GM18870 (cell line): Measurements from ENCODE around the gene IFT74.
"Not testable (repeated sequence)": the region's sequence is repeated elsewhere in the genome, so short reads cannot be mapped to it uniquely, and the experiment has no call there.

Source experiments
- ATAC-seq: cut with Tn5 transposase; IDR thresholded peaks from one replicate; pipeline ENCODE4 v1.9.1; 2021; ENCODE audit warnings: moderate library complexity; ENCODE audit not compliant: unreplicated experiment

Gene IFT74

DNA sequence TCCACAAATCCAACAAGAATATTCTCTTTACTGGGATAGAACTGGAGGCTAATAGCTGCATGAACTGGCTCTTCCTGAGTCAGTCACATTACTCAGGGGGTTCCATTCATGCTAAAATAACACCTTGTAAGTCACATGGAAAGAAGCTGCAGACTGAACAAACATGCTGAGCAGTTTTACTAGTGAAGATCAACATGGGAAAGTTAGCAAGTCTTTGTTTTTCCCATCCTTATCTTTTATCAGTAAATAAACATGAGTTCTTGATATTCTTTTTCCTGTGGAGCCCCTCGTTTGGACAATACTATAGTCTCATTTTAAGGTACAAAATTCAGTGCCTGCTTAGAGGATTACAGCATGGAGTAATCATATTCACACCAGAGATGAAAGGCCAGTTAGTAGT is 109.1 kb downstream of the IFT74 start:
- ATAC-seq: no peak

DNA sequence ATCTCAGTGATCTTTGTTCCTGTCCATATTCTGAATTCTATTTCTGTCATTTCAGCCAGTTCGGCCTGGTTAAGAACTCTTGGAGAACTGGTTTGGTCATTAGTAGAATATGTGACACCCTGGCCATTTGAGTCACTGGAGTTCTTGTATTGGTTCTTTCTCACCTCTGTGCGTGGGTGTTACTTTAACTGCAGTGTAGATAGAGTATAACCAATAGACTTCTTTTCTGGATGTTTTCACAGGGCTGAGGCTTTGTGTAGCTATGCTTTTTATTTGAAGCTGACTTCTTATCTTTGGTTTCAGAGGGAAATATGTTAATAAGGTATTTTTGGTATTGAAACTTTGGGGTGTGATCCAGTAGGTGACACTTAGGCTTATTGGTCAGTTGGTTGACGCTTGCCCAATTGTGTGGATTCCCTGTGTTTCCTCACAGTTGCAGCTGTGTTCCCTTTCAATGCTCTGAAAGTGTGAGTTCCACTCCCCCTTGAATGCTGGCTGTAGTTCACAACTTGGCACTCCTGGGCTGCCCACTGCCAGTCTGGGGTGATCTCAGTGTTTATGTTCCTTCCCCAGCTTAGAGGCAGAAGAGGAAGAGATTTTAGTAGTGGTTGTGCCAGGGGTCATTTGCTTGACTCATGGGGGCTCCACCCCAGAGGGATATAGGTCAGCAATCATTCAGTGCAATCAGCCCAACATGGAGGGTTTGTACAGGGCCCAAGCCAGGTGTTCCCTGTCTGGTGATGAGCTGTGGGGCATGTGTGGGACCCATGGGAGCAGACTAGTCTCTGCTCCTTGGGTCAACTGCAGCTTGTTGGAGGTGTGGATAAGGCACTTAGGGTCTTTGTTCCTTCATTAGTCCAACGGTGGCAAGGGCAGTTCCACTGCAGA is 117.9 kb downstream of the IFT74 start:
- no peak for ATAC-seq

DNA sequence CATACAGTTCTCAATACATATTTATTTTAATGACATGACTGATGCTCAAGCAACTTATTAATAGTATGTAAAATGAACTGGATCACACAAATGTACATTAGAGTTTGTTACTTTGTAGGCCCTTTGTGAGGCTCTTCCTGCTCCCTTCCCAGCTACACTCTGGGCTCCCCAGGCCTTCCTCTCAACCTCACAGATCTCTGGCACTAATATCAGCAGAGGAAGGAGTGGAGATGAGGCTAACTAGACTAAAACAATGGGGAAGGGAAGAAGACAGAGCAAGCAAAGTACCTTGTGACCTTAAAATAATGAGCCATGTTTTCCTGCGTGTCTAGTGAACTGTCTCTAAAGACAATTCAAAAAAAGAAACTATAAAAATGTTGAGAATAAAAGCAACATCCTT is 122.5 kb downstream of the IFT74 start:
- no peak for ATAC-seq

DNA sequence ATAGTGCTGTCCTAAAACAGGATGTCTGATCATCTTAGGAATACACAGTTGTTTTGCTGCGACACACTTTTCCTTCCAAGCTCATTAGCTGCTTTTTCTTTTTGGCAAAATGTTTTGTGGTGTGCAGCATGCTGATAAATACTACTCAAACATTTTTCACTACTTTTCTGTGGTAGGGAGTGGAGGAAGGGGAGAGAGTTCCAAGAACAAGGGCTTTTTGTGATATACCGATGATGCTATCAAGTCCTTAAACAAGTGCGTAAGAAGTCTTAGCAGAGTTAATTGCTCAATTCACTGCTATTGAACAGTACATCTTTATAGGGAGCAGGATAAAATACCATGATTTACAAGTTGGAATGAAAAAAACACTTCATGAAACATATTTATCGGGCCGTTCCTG is 129.2 kb downstream of the IFT74 start:
- no peak for ATAC-seq

DNA sequence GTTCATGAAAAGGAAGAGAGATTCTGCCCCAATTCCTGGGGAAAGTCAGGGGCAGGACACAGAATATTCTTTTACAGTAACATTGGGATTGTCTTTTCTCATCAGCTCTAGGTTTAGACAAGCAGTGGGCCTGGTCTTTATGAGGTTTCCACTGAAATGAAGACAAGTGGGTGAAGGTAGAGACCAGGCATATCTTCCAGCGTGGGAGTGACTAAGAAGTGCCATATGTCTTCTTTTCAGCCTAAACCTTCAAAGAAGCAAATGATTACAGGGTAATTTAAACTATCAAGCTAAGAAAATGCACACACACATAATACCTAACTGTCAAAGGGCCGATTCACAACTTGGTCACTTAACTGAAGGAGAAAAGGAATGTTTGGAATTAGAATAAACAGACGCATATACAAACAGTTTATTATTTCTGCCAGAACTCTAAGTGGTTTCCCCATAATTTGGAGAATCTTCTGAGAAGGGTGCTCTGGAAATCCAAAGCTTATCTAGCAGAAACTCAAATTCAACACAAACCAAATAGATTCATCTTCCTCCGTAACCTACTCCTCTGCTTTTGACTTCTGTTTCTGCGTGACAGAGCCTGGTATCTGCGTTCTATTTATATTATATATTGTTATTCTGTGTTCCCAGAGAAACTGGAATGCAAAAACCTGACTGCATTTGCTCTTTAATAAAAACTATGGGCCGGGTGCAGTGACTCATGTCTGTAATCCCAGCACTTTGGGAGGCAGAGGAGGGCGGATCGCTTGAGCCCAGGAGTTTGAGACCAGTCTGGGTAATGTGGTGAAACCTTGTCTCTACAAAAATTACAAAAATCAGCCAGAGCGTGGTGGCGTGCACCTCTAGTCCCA is 130.8 kb downstream of the IFT74 start:
- no peak for ATAC-seq

DNA sequence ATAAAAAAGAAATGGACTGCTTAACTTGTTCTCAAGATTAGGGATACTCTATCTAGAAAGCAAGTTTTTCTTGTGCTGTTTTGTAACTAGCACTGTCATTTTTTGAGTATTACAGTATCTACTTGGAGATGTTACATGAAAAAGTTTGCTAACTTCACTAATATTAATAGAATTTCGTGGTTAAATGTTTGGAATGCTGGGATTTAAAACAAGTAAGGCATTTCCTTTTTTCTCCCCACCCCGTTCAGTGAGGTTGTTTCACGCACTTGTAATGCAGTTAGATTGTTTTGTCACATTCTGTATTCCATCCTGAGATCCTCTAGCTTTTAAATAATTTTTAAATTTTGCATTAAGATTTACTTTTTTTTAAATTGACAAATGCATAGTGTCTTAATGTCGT is 132.8 kb downstream of the IFT74 start:
- ATAC-seq: no peak

DNA sequence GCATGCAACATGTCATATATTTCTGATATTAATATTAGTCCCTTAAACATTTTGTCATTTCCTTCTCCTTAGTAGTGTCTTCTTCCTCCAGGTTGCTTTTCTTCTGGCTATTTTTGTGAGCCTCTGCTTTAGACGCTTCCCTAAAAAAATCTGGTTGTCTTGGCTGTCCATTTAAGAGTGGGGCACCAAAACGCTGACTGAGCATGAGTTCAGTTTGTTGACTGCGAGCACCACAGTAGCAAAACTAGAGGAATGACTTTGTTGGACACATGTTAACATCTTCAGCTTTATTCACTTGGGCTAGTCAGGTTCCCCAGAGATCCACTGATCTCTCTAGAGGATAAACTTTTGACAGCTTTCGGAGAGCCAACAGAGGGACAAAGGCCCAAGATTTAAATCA is 133.5 kb downstream of the IFT74 start:
- ATAC-seq: no peak

DNA sequence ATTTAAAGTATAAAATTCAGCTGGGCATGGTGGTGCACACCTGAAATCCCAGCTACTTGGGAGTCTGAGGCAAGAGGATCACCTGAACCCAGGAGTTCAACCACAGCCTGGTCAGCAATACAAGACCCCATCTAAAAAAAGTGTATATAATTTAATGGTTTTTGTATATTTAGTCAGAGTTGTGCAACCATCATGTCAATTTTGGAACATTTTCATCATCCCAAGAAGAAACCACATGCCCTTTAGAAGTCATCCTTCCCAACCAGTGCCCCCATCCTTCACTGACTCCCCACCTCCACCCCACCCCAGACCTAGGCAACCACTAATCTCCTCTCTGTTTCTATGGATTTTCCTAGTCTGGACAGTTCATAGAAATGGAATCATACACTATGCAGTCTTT is 134.0 kb downstream of the IFT74 start:
- ATAC-seq: no peak

DNA sequence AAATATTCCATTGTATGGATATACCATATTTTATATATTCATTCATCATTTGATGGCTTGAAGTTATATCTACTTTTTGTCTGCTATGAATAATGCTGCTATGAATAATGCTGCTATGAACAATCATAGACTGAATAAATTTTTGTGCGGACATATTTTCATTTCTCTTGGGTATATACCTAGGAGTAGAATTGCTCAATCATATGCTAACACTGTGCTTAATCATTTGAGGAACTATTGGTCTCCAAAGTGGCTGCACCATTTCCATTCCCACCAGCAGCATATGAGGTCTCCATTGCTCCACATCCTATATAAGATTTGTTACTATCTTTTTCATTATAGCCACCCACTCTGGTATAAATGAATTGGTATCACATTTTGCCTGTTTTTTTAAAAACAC is 134.5 kb downstream of the IFT74 start:
- ATAC-seq: no peak

DNA sequence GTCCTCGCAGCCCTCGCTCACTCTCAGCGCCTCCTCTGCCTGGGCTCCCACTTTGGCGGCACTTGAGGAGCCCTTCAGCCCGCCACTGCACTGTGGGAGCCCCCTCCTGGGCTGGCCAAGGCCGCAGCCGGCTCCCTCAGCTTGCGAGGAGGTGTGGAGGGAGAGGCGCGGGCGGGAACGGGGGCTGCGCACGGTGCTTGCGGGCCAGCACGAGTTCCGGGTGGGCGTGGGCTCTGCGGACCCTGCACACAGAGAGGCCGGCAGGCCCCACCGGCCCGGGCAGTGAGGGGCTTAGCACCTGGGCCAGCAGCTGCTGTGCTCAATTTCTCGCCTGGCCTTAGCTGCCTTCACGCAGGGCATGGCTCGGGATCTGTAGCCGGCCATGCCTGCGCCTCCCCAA is 136.3 kb downstream of the IFT74 start:
- ATAC-seq: not testable (repeated sequence)

DNA sequence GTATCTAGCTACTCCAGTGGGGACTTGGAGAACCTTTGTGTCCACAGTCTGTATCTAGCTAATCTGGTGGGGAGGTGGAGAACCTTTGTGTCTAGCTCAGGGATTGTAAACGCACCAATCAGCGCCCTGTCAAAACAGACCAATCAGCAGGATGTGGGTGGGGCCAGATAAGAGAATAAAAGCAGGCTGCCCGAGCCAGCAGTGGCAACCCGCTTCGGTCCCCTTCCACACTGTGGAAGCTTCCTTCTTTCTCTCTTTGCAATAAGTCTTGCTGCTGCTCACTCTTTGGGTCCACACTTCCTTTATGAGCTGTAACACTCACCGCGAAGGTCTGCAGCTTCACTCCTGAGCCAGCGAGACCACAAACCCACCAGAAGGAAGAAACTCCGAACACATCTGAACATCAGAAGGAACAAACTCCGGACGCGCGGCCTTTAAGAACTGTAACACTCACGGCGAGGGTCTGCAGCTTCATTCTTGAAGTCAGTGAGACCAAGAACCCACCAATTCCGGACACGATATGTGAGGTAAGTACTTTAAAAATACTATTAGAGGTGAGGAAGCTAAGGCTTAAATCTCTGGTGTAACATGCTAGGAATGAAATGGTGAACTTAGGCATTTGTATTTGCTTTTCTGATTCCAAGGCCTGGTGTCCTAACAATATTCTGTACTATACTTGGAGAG is 137.3 kb downstream of the IFT74 start:
- not testable (repeated sequence) for ATAC-seq

DNA sequence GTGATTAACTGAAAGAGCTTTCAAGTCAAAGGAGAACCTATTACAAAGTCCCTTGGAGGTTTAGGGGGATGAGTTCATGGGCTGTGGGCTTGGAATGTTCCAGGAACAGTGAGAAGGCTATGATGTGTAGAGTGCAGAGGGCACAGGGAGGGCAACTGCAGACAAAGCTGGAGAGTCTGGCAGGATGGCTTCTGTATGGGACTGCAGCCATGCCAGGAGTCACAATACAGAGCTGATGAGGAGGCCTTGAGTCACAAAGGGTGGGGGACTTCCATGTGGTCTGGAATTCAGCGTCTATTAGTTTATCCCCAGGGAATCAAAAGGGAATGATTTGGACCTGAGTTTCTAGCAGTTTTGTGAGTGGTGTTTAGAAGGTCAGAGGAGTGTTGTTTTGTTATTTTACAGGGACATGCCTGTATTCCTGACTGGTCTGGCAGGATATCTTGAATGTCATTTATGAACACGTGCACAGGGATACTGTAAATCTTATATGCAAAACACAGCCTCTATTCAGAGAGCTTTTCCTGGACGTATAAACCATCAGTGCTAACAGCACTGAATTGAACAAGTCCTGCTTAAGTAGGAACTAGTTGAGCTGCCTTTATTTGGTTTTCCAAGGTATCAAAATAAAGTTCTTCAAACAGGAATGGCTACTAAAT is 138.6 kb downstream of the IFT74 start:
- ATAC-seq: no peak

DNA sequence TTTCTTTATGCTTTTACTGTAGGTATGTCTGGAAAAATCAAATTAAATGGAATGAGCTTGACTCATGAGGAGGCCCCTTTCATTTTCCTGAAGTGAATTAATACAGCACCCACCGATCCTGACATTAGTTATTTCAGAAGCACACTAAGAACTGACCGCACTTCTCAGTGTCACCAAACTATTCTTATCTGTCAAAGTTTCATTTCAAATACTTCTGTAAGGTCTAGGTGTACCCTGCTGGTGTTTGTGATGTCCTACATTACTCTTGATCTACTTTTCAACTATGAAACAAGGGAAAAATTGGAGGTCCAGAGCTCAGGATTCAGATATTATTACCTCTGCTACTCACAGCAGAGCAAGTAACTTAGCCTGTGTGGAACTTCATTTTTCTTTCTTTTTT is 151.0 kb downstream of the IFT74 start:
- no peak for ATAC-seq

DNA sequence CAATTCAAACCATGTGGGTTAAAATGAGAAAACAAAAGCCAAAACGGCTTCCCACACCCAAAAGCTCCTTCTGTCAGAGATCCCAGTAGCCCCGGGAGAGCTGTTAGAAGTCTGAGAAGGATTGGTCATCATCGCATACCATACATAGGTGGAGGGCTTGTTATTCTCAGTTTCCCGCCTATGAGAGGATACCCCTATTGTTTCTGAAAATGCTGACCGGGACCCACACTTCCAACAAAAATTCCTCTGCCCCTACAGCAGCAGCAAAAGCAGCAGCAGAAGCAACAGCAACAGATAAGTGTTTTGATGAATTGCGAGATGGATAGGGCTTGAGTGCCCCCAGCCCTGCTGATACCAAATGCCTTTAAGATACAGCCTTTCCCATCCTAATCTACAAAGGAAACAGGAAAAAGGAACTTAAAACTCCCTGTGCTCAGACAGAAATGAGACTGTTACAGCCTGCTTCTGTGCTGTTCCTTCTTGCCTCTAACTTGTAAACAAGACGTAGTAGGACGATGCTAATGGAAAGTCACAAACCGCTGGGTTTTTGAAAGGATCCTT is 152.8 kb downstream of the IFT74 start, which contains the start of gene TEK:
Gene TEK (plus strand): TSS at position 245 of the 561 bp plus-strand sequence. CDS start 366 bp downstream, outside the sequence.
- ATAC-seq: no peak

DNA sequence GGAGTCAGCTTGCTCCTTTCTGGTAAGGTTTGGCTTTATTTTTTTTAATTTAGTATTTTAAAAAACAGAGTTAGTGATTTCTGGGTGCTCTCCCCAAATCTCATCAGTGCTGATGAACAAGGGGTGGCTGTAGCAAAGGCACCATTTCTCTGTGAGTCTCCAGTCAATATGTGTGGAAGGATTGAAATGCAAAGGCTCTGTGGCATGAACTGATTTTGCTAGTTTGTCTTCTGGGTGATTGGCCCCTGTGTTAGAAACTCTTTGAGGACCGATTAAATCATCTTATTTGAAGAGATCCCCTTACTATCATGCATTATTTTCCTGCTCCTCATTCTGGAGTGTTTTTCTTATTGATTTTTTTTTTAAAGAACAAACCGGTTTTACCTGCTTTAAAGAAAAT is 153.4 kb downstream of the IFT74 start:
- ATAC-seq: no peak

DNA sequence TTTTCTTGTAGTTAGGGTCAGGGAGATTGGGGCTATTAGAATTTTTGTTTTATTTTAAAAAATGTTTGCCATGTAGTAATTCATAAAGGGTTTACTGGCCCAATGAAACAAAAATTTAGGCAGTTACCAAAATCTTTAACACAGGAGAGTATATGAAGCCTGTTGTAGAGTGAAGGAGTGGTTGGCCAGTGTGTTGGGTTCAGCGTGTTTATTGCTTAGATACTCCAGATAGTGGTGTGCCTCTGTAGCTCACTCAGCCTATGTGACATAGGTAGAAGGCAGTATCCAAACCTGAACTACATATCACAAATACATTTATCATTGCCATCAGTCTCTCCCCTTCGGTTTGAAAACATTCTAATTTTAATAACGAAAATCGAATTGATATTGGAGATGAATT is 154.0 kb downstream of the IFT74 start:
- no peak for ATAC-seq

DNA sequence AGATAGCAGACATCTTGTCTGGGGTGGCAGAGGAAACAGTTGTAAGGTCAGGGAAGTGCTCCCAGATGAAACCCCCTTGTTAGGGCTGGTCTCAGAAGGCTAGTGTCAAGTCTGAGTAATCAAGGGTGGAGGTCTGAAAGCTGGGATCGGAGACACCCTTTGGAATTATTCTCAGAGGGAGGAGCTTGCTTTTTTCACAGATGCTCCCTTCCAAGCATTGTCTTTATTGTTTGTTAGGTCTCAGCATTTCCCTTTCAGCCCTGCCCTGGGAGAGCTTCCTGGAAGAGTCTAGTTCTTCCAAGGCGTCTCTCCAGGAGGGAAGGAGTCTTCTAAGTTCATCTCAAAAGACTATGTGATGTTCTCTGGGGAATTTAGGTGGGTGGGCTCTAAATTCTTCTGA is 156.0 kb downstream of the IFT74 start:
- ATAC-seq: no peak
